ENCODE data around the gene FRMPD4. TPM values are rescaled to one million over a fixed set of nuclear protein-coding genes. Genes with fewer than 3 reads are reported as not detected.

Gene FRMPD4
- polyA plus RNA-seq, 6 donors from 2014 or later: not detected

- H3K27ac Mint-ChIP-seq: no peak overlapping the region
These were observed 144.7 kb downstream of the FRMPD4 start for GRCh38 chrX:12282991-12283390.

GRCh38 chrX:12292996-12293765, 154.9 kb downstream of the FRMPD4 start:
- no peak overlapping the region for H3K4me3 Mint-ChIP-seq
- no peak overlapping the region for H3K27ac Mint-ChIP-seq
- H3K4me1 Mint-ChIP-seq: no peaks in the 10 kb centered on the region
- ATAC-seq (ENCODE audit: low read depth in 2 of 2) (no peak), DNase-seq (no peak)
- peaks cover 0 to 11% (median 3%) of the 10 kb centered on the region in 7 donors for H3K9me3 Mint-ChIP-seq
- peaks cover 8 to 39% (median 12%) of the 10 kb centered on the region in 3 donors for H3K27me3 Mint-ChIP-seq
- peaks cover 5 to 7% of the 10 kb centered on the region in 2 donors for H3K36me3 Mint-ChIP-seq

More at GRCh38 chrX:12282991-12283390, 144.7 kb downstream of the FRMPD4 start:
- Mint-ChIP-seq H3K36me3 (no peaks in the 10 kb centered on the region), H3K27me3 (peaks cover 0 to 19% (median 4%) of the 10 kb centered on the region in 3 donors), H3K4me1 (no peaks in the 10 kb centered on the region), H3K4me3 (no peak overlapping the region), H3K9me3 (peaks cover 0 to 6% (median 4%) of the 10 kb centered on the region in 7 donors)
- ATAC-seq (ENCODE audit: low read depth in 2 of 2) (no peak), DNase-seq (no peak)

GRCh38 chrX:12297353-12297752, 159.1 kb downstream of the FRMPD4 start:
- peaks cover 10 to 29% (median 14%) of the 10 kb centered on the region in 3 donors for H3K27me3 Mint-ChIP-seq
- no peak overlapping the region for H3K27ac Mint-ChIP-seq
- ATAC-seq (ENCODE audit: low read depth in 2 of 2) (no peak), DNase-seq (no peak)
- H3K36me3 Mint-ChIP-seq: peaks cover 5 to 7% of the 10 kb centered on the region in 2 donors
- no peak overlapping the region for H3K4me3 Mint-ChIP-seq
- H3K9me3 Mint-ChIP-seq: peaks cover 2 to 15% (median 5%) of the 10 kb centered on the region in 7 donors
- H3K4me1 Mint-ChIP-seq: peaks cover 6 to 8% (median 6%) of the 10 kb centered on the region in 3 donors

- Mint-ChIP-seq H3K9me3 (peaks cover 2 to 15% (median 4%) of the 10 kb centered on the region in 7 donors), H3K4me1 (peaks cover 6 to 8% (median 8%) of the 10 kb centered on the region in 3 donors), H3K4me3 (no peak overlapping the region)
These were observed 163.0 kb downstream of the FRMPD4 start for GRCh38 chrX:12301288-12301687.

GRCh38 chrX:12304261-12304660, 166.0 kb downstream of the FRMPD4 start:
- H3K4me1 Mint-ChIP-seq: peaks cover 6 to 8% (median 8%) of the 10 kb centered on the region in 3 donors
- peaks cover 6 to 20% (median 9%) of the 10 kb centered on the region in 3 donors for H3K27me3 Mint-ChIP-seq
- no peak for DNase-seq
- H3K4me3 Mint-ChIP-seq: no peak overlapping the region
- no peaks in the 10 kb centered on the region for H3K36me3 Mint-ChIP-seq
- H3K27ac Mint-ChIP-seq: no peak overlapping the region
- H3K9me3 Mint-ChIP-seq: peaks cover 0 to 8% (median 3%) of the 10 kb centered on the region in 7 donors
- ATAC-seq (ENCODE audit: low read depth in 2 of 2): no peak

More at GRCh38 chrX:12301288-12301687, 163.0 kb downstream of the FRMPD4 start:
- H3K27me3 Mint-ChIP-seq: peaks cover 4 to 22% (median 14%) of the 10 kb centered on the region in 3 donors
- ATAC-seq (ENCODE audit: low read depth in 2 of 2) (peak; percentile 35 to 40), DNase-seq (no peak)
- peak overlapping the region in 2 of 6 donors; percentile 21 to 70 for H3K27ac Mint-ChIP-seq
- H3K36me3 Mint-ChIP-seq: peaks cover 5 to 7% of the 10 kb centered on the region in 2 donors

- H3K4me1 Mint-ChIP-seq: peaks cover 0 to 4% (median 0%) of the 10 kb centered on the region in 3 donors
- no peak overlapping the region for H3K4me3 Mint-ChIP-seq
- no peak overlapping the region for H3K27ac Mint-ChIP-seq
- H3K27me3 Mint-ChIP-seq: peaks cover 4 to 23% (median 5%) of the 10 kb centered on the region in 3 donors
- H3K9me3 Mint-ChIP-seq: peaks cover 0 to 4% (median 1%) of the 10 kb centered on the region in 7 donors
- H3K36me3 Mint-ChIP-seq: no peaks in the 10 kb centered on the region
- ATAC-seq (ENCODE audit: low read depth in 2 of 2): no peak
- DNase-seq: no peak
These were observed 169.7 kb downstream of the FRMPD4 start for GRCh38 chrX:12307961-12308360.

GRCh38 chrX:12308420-12308819, 170.1 kb downstream of the FRMPD4 start:
- no peak overlapping the region for H3K27ac Mint-ChIP-seq
- H3K4me3 Mint-ChIP-seq: no peak overlapping the region
- H3K9me3 Mint-ChIP-seq: peaks cover 0 to 4% (median 4%) of the 10 kb centered on the region in 7 donors
- DNase-seq (no peak), ATAC-seq (ENCODE audit: low read depth in 2 of 2) (no peak)
- no peaks in the 10 kb centered on the region for H3K36me3 Mint-ChIP-seq
- peaks cover 0 to 4% (median 0%) of the 10 kb centered on the region in 3 donors for H3K4me1 Mint-ChIP-seq
- H3K27me3 Mint-ChIP-seq: peaks cover 4 to 28% (median 8%) of the 10 kb centered on the region in 3 donors

GRCh38 chrX:12309040-12309743, 170.9 kb downstream of the FRMPD4 start:
- H3K27ac Mint-ChIP-seq: no peak overlapping the region
- no peak for ATAC-seq (ENCODE audit: low read depth in 2 of 2)
- H3K4me3 Mint-ChIP-seq: no peak overlapping the region
- DNase-seq: no peak
- H3K9me3 Mint-ChIP-seq: peaks cover 0 to 7% (median 4%) of the 10 kb centered on the region in 7 donors
- H3K4me1 Mint-ChIP-seq: peaks cover 0 to 4% (median 0%) of the 10 kb centered on the region in 3 donors
- no peaks in the 10 kb centered on the region for H3K36me3 Mint-ChIP-seq
- peaks cover 4 to 28% (median 8%) of the 10 kb centered on the region in 3 donors for H3K27me3 Mint-ChIP-seq

GRCh38 chrX:12309744-12310076, 171.4 kb downstream of the FRMPD4 start:
- peaks cover 4 to 28% (median 8%) of the 10 kb centered on the region in 3 donors for H3K27me3 Mint-ChIP-seq

GRCh38 chrX:12314651-12315050, 176.4 kb downstream of the FRMPD4 start:
- H3K27me3 Mint-ChIP-seq: peaks cover 0 to 38% (median 8%) of the 10 kb centered on the region in 3 donors
- ATAC-seq (ENCODE audit: low read depth in 2 of 2): no peak
- peaks cover 0 to 9% (median 2%) of the 10 kb centered on the region in 7 donors for H3K9me3 Mint-ChIP-seq
- H3K36me3 Mint-ChIP-seq: no peaks in the 10 kb centered on the region
- no peak for DNase-seq
- no peak overlapping the region for H3K4me3 Mint-ChIP-seq
- no peak overlapping the region for H3K27ac Mint-ChIP-seq
- peaks cover 0 to 3% (median 0%) of the 10 kb centered on the region in 3 donors for H3K4me1 Mint-ChIP-seq

More at GRCh38 chrX:12309744-12310076, 171.4 kb downstream of the FRMPD4 start:
- no peak overlapping the region for H3K4me3 Mint-ChIP-seq
- ATAC-seq (ENCODE audit: low read depth in 2 of 2): no peak
- H3K4me1 Mint-ChIP-seq: peaks cover 0 to 3% (median 0%) of the 10 kb centered on the region in 3 donors
- H3K9me3 Mint-ChIP-seq: peaks cover 0 to 7% (median 4%) of the 10 kb centered on the region in 7 donors
- no peaks in the 10 kb centered on the region for H3K36me3 Mint-ChIP-seq
- no peak overlapping the region for H3K27ac Mint-ChIP-seq
- DNase-seq: no peak

GRCh38 chrX:12315526-12315925, 177.3 kb downstream of the FRMPD4 start:
- ATAC-seq (ENCODE audit: low read depth in 2 of 2): no peak
- Mint-ChIP-seq H3K9me3 (peaks cover 0 to 9% (median 2%) of the 10 kb centered on the region in 7 donors), H3K4me1 (no peaks in the 10 kb centered on the region), H3K27ac (no peak overlapping the region), H3K27me3 (peaks cover 0 to 33% (median 8%) of the 10 kb centered on the region in 3 donors), H3K4me3 (no peak overlapping the region), H3K36me3 (no peaks in the 10 kb centered on the region)
- DNase-seq: no peak

- Mint-ChIP-seq H3K27me3 (peaks cover 0 to 31% (median 0%) of the 10 kb centered on the region in 3 donors), H3K4me3 (no peak overlapping the region), H3K9me3 (peaks cover 0 to 14% (median 0%) of the 10 kb centered on the region in 7 donors), H3K4me1 (no peaks in the 10 kb centered on the region), H3K36me3 (no peaks in the 10 kb centered on the region), H3K27ac (no peak overlapping the region)
- DNase-seq: no peak
- no peak for ATAC-seq (ENCODE audit: low read depth in 2 of 2)
These were observed 180.8 kb downstream of the FRMPD4 start for GRCh38 chrX:12319003-12319519.

GRCh38 chrX:12319992-12320391, 181.7 kb downstream of the FRMPD4 start:
- no peaks in the 10 kb centered on the region for H3K4me1 Mint-ChIP-seq
- no peaks in the 10 kb centered on the region for H3K36me3 Mint-ChIP-seq
- ATAC-seq (ENCODE audit: low read depth in 2 of 2): no peak
- no peak for DNase-seq
- H3K27me3 Mint-ChIP-seq: peaks cover 0 to 30% (median 0%) of the 10 kb centered on the region in 3 donors
- no peak overlapping the region for H3K27ac Mint-ChIP-seq
- H3K4me3 Mint-ChIP-seq: no peak overlapping the region
- peaks cover 0 to 14% (median 0%) of the 10 kb centered on the region in 7 donors for H3K9me3 Mint-ChIP-seq
